SK-N-MC (cell line): ENCODE results near the gene APOE.

Experiments used
- EZH2 ChIP-seq: fragments of 200-600 bp; sonication (generic); IDR thresholded peaks from one replicate; pipeline ENCODE4 v1.6.1; 2017; ENCODE audit warnings: antibody characterized with exemption
- POLR2AphosphoS5 ChIP-seq: IDR thresholded peaks from 2 replicates; pipeline ENCODE4 v1.6.1; 2012; ENCODE audit warnings: mild to moderate bottlenecking, low read depth, low read length, borderline replicate concordance

DNA sequence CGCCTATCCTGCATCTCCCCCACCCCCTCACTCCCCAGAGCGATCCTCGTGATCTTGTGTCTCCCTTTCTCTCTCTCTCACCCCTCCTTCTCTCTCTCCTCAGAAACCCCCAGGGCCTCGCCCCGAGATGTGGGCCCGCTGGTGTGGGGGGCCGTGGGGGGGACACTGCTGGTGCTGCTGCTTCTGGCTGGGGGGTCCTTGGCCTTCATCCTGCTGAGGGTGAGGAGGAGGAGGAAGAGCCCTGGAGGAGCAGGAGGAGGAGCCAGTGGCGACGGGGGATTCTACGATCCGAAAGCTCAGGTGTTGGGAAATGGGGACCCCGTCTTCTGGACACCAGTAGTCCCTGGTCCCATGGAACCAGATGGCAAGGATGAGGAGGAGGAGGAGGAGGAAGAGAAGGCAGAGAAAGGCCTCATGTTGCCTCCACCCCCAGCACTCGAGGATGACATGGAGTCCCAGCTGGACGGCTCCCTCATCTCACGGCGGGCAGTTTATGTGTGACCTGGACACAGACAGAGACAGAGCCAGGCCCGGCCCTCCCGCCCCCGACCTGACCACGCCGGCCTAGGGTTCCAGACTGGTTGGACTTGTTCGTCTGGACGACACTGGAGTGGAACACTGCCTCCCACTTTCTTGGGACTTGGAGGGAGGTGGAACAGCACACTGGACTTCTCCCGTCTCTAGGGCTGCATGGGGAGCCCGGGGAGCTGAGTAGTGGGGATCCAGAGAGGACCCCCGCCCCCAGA, 27.3 kb upstream of the APOE start:
- TF ChIP-seq POLR2AphosphoS5, result no peak
- no peak for TF ChIP-seq EZH2
